VCaP (cell line): ENCODE results near the gene UBE2E2.

Experiments
- H3K27ac ChIP-seq: fragments of 450-650 bp; 2 replicates; pipeline ENCODE4 v1.5.1; 2017
- CTCF ChIP-seq: fragments of 450-650 bp; conservative IDR thresholded peaks from 2 replicates; pipeline ENCODE4 v1.5.1; 2017; ENCODE audit warnings: mild to moderate bottlenecking, moderate library complexity

The UBE2E2 gene

GRCh38 chr3:23164746-23165145 is 38.4 kb upstream of the UBE2E2 start:
- TF ChIP-seq CTCF: no peak
- no peak overlapping the region for H3K27ac ChIP-seq

- no peak overlapping the region for H3K27ac ChIP-seq
- no peak for TF ChIP-seq CTCF
These were observed 37.6 kb upstream of the UBE2E2 start for GRCh38 chr3:23165571-23165970.

GRCh38 chr3:23166276-23166675 is 36.9 kb upstream of the UBE2E2 start:
- no peak for TF ChIP-seq CTCF
- no peak overlapping the region for H3K27ac ChIP-seq

- no peak for TF ChIP-seq CTCF
- no peak overlapping the region for H3K27ac ChIP-seq
These were observed 36.3 kb upstream of the UBE2E2 start for GRCh38 chr3:23166845-23167244.

- no peak overlapping the region for H3K27ac ChIP-seq
- no peak for TF ChIP-seq CTCF
These were observed 33.6 kb upstream of the UBE2E2 start for GRCh38 chr3:23169551-23169950.

- no peak overlapping the region for H3K27ac ChIP-seq
- no peak for TF ChIP-seq CTCF
These were observed 32.8 kb upstream of the UBE2E2 start for GRCh38 chr3:23170291-23170690.

- TF ChIP-seq CTCF: no peak
- H3K27ac ChIP-seq: no peak overlapping the region
These were observed 31.1 kb upstream of the UBE2E2 start for GRCh38 chr3:23172059-23172458.
